Coronary artery (tissue), 2 donors: ENCODE data around the gene SP2.

Source experiments
- DNase-seq: peaks from one replicate; pipeline ENCODE4 v3.0.0-alpha.2; 2017; ENCODE audit warnings: low spot score
- H3K27ac ChIP-seq, 2 donors: fragments of 200-600 bp; sonication (generic); one replicate each; pipeline ENCODE4 v1.5.1; 2016 to 2019
- H3K4me3 ChIP-seq: fragments of 200-600 bp; sonication (generic); 2 replicates; pipeline ENCODE4 v1.5.1; 2016; ENCODE audit warnings: mild to moderate bottlenecking, moderate library complexity
- TF ChIP-seq, protein P1 (sequence below): fragments of 200-600 bp; sonication (generic); IDR thresholded peaks from one replicate; pipeline ENCODE4 v1.5.1; 2019; ENCODE audit warnings: antibody characterized with exemption

SP2 gene

DNA sequence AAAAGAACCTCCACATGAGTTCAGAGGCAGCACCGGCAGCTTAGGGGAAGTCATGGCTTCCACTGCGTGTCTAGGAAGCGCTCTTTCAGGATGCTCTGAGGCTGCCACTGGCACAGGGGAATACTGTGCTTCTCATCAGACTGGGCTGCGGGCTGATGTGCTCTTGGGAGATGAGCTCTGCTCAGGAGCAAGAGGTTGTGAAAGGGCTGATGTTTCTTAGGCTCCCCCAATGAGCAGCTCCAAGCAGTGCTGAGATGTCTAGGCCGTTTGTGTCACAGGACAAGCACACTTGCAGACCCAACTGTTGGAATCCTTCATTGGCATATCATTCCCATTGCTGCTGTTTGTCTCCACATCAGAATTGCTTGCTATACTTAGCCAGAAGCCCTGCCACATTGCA lies 3.6 kb downstream of the SP2 start:
- no peak for DNase-seq
- Histone ChIP-seq H3K4me3 (no peak overlapping the region), H3K27ac (peak overlapping the region; percentile 64 to 76)
- TF ChIP-seq, protein P1, sequence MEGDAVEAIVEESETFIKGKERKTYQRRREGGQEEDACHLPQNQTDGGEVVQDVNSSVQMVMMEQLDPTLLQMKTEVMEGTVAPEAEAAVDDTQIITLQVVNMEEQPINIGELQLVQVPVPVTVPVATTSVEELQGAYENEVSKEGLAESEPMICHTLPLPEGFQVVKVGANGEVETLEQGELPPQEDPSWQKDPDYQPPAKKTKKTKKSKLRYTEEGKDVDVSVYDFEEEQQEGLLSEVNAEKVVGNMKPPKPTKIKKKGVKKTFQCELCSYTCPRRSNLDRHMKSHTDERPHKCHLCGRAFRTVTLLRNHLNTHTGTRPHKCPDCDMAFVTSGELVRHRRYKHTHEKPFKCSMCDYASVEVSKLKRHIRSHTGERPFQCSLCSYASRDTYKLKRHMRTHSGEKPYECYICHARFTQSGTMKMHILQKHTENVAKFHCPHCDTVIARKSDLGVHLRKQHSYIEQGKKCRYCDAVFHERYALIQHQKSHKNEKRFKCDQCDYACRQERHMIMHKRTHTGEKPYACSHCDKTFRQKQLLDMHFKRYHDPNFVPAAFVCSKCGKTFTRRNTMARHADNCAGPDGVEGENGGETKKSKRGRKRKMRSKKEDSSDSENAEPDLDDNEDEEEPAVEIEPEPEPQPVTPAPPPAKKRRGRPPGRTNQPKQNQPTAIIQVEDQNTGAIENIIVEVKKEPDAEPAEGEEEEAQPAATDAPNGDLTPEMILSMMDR, result no peak

DNA sequence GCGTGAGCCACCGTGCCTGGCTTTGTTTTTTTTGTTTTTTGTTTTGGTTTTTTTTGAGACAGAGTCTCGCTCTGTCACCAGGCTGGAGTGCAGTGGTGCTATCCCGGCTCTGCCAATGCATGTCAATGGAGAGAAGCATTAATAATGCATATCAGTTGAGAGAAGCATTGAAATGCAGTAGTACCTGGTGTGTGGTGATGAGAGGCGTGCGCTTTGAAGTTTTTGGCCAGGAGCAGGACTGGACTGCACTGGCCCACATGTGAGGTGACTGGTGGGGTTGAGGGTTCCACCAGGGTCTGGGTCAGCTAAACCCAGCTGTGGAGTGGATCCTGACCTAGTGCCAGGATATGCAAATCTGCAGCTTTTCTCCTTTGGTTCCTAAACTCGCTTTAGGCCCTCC lies 5.4 kb downstream of the SP2 start:
- TF ChIP-seq, protein P1, result no peak
- Histone ChIP-seq H3K4me3 (no peak overlapping the region), H3K27ac (peak overlapping the region in 1 of 2 donors; percentile 35)
- DNase-seq, result no peak

DNA sequence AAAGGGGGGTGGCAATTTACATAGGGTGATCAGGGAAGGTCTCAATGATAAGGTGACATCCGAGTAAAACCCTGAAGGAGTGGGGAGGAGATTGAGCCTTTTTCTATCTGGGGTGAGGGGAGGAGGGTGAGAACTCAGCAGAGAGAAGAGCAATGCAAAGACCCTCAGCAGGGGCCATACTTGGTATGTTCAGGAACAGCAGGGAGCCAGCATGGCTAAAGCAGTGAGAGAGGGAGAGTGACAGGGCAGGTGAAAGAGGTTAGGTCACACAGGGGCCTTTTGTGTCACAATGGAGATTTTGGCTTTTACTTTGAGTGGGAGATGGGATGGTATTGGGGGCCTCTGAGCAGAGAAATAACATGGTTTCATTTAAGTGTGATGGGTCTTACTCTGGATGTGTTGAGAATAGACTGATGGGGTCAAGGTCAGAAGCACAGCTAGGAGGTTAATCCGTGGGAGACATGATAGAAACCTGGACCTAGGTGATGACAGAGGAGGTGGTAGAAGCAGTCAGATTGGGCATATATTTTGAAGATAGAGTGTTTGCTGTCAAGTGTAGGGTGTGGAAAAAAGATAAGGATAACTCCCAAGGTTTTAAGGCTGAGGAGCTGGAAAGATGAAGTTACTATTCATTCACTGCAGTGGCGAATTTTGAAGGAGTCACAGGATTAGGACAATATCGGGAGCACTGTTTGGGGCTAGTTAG lies 6.2 kb downstream of the SP2 start:
- peak overlapping the region in 1 of 2 donors; percentile 16 for H3K27ac ChIP-seq
- DNase-seq, result no peak
- TF ChIP-seq, protein P1, result no peak
- no peak overlapping the region for H3K4me3 ChIP-seq

DNA sequence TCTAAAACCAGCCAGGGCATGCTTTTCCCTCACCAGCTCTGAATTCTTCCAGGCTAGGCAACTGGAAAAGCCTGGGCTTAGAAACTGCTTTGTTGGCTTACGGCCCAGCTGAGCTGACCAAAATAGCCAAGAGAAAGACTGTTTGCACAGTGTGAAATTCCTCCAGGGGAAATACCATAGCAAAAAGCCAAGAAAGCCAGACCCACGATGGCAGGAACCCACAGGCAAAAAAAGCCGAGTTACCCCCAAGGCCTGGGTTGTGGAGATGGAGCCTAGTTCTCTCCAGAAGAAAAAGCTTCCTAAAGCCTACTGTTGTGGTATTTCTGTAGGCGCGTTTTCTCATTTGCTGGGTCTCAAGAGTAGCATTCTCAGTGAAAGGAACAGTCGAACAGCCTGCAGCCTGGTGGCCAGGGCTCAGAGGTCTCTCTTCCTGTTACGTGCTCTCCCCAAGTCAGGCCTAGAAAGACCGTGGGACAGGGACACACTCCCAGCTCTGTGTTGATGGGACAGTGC lies 9.2 kb downstream of the SP2 start:
- DNase-seq, result peak; percentile 87
- TF ChIP-seq, protein P1, result no peak
- H3K4me3 ChIP-seq, result peak overlapping the region; percentile 46
- H3K27ac ChIP-seq, result peak overlapping the region; percentile 76 to 95

DNA sequence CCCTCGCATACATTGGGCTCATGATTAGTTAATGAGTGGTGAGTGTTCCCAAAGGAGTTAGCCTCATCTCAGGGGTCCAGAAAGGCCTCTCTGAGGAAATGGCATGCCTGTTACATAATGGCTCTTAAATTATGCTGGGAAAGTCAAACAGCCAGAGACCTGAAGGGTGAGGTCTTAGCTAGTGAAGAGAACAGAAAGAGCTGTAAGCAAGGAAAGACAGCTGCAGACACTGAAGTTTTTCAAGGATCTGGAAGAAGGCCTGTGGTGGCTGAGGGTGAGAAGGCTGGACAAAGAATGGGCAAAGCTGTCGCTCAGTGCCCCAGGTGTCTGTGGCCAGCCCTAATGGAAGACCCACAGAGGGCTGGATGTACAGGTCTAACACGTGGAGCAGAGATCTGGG lies 10.4 kb downstream of the SP2 start:
- Histone ChIP-seq H3K4me3 (no peak overlapping the region), H3K27ac (peak overlapping the region; percentile 76 to 95)
- TF ChIP-seq, protein P1, result no peak
- DNase-seq, result no peak

DNA sequence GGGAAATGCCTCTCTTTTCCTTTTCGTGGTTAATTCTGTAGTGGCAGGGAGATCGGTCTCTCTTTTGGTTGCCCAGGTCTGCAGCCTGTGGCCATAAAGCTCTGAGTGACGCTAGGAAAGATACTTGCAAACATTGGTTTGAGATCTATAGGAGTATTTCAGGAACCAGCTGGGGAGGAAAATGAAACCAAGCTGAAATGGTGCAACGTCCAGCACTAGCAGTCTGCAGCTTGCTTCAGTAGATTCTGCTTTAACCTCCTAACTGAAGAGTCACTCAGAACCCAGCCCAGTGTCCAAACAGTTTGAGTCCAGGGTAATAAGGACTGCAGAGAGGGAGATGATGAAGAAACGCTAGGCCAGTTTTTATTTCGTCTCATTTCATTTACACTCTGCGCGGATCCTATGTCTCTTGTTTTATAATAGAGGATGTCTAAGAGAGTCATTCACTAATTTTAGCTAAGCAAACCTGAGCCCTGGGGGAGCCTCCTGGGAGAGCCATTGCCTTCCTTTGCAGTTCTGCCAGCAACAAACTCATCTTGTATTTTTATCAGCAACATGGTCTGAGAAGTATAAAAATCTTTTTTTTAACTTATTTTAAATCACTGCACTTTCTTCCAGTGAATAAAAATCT lies 12.0 kb downstream of the SP2 start:
- Histone ChIP-seq H3K27ac (peak overlapping the region; percentile 10 to 32), H3K4me3 (peak overlapping the region; percentile 6)
- DNase-seq, result no peak
- TF ChIP-seq, protein P1, result no peak

DNA sequence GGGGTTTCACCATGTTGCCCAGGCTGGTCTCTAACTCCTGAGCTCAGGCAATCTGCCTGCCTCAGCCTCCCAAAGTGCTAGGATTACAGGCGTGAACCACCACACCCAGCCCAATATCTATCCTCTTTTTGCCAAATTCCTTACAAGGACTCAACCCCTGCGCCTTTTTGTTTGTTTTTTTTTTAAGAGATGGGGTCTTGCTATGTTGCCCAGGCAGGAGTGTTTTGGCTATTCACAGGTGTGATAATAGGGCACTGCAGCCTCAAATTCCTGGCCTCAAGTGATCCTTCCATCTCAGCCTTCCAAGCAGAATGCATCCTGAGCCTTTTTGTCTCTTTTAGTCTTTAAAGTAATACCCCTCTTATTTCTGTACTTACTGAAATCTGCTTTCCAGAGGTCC lies 17.0 kb downstream of the SP2 start:
- DNase-seq, result no peak
- TF ChIP-seq, protein P1, result no peak
- no peak overlapping the region for H3K4me3 ChIP-seq
- H3K27ac ChIP-seq, result no peak overlapping the region
